ENCODE measurements around the gene PPIA.
"Not testable (repeated sequence)": the region's sequence is repeated elsewhere in the genome, so short reads cannot be mapped to it uniquely, and the experiment has no call there.

Gene PPIA

GRCh38 chr7:44764665-44765578 is 31.6 kb upstream of the PPIA start:
- no peak for DNase-seq

DNA sequence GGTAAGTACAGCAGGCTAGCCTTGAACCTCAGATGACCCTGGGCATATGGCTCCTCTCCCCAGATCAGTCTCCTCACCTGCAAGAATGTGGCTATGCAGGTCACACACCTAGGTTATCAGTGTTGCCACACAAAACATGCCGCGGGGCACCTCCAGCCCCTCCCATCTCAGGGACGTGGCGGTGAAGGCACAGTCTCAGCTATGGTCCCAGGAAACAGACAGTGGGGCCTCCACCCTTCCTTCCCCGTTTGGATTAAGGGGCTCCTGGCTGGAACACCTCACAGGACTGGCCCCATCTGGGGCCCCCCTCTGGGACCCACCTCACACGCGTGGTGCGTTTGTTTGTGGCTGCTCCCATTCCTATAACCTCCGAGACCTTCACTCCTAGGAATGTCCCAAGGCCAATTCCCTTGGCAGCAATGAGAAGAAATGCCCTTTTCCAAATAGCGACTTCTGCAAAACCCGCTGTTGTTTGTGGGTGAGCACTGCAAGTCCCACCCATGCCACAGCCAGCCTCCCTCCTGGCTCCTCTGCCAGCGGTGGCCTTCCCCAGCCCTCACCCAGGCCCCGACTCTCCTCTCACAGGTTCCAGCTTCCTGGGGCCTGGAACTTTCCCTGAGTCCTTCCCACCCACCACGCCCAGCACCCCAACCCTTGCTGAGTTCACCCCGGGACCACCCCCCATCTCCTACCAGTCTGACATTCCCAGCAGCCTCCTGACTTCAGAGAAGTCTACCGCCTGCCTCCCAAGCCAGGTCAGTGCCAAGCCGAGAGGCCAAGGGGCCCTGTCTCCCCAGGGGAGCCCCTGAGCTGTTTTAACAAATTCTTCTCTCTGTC is 30.7 kb upstream of the PPIA start:
- DNase-seq = no peak

DNA sequence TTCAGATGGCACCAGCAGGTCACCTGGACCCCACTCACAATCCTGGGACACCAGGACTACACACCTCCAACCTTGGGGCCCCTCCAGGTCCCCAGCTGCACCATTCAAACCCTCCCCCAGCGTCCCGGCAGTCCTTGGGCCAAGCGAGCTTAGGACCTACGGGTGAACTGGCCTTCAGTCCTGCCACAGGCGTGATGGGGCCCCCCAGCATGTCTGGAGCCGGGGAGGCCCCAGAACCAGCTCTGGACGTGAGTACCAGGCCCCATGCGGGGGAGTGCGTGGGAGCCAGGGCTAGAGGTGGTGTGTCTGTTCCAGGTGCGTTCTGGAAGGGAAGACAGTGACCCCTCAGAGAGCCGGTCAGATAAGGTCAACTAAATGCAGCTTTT is 30.1 kb upstream of the PPIA start:
- DNase-seq = no peak

DNA sequence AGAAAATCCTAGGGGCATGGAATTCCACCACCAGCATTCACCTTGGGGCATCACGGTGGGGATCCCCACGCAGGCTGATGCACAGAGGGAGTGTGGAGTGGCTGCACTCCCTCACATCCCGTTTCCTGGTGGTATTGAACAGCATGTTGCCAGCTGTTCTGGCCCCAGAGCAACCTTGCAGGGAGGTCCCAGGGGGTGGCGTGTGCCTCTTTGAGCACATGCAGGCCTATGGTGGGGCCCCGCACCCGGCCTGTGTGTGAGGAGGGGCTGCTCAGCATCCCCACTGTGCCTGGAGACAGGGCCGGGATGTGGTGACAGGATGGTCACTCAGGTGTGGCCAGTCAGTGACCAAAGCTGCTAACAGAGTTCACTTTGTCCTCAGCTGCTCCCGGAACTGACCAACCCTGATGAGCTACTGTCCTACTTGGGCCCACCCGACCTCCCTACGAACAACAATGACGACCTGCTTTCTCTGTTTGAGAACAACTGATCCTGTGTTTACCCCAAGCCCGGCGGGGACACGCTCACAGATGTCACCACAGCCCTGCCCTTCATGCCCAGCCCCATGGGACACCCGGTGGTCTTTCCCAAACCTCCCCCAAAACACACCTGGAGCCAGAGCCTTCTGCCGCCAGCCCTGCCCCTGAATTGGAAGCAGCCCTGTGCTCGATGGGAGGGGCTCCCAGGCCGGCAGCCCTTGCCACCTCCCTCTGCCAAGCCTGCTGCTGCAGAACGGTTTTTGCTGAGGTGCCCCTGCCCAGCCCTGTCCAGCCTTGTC is 29.2 kb upstream of the PPIA start:
- no peak for DNase-seq

DNA sequence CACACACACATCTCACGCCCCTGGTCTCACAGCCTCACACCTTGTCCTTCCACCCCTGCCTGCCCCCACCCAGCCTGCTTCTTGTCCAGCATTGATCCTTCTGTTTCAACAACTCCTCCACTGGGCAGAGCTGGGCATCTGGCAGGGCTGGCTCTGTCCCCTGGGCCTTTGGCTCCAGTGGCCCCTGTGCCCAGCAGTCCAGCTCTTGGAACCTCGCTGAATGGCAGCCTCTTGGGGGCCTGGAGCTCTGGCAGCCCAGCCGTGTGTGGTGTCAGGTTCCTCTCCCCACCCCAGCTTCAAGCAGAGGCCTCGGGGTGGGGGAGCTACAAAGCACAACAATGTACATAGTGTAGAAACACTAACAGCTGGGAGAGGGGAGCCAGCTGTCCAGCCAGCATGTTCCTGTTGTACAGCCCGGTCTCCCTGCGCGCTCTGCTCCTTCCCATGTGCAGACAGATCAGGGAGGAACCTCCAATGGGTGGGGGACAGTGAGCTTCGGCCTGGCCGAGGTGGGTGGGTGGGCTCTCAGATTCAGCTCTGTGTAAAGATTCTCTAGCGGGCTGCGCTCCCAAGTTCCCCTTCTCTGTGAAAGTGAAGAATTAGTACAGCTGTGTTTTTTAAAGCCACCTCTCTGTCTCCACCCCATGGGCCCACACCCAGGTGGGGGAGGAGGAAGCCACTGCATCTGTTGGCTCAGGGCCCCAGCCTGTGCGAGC is 28.4 kb upstream of the PPIA start:
- no peak for DNase-seq

DNA sequence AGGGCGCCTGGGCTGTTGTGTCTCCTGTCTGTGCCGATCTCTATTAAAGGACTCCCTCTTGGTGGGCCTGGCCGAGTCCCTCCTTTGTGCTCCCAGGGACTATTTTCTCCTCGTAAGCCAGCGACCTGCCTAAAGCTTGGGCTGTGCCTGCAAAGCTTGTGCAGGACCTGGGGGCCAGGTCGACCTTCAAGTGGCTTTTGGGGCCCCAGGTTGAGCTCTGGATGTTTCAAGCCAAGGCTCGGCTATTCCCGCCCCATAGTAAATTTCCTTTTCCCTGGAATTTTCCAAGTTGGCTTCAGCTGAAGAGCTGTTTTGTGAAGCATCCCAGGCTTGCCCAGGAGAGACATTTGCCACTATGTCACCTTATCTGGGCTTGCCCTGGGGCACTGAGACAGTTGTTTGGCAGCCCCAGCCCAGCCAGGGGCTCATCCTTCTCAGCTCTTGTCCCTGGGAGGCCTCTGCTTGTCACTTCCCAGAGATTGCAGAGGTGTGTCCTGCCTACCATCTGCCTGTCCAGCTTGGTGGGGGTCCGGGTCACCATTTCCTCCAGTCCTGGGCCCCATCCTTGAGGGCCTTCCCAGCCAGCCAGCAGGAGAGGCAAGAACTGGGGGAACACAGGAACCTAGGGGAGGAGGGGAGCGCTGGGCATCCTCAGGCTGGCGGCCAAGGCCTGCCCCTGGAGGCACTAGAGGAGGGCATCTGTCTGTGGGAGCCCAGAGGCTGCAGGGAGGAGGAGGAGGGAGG is 27.7 kb upstream of the PPIA start:
- no peak for DNase-seq

- no peak for DNase-seq
Measured at GRCh38 chr7:44769376-44769775, 27.1 kb upstream of the PPIA start.

GRCh38 chr7:44769776-44770294 is 26.6 kb upstream of the PPIA start:
- no peak for DNase-seq

DNA sequence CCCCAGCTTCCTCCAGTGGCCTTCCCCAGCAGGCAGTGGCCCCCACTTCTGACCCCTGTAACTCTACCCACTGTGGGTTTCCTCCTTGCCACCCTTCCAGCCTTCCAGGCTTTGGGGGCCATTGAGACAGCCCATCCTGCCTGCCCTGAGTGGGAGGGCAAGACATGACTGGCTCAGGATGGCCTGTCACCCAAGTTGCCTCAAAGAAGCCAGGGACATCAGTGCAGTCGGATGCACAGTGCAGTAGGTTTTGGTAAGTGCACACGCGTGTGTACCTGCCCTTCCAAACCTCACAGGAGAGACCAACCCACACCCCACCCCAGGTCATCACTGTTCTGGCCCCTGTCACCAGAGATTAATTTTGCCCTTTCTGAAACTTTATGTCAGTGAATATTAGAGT is 25.1 kb upstream of the PPIA start:
- no peak for DNase-seq

DNA sequence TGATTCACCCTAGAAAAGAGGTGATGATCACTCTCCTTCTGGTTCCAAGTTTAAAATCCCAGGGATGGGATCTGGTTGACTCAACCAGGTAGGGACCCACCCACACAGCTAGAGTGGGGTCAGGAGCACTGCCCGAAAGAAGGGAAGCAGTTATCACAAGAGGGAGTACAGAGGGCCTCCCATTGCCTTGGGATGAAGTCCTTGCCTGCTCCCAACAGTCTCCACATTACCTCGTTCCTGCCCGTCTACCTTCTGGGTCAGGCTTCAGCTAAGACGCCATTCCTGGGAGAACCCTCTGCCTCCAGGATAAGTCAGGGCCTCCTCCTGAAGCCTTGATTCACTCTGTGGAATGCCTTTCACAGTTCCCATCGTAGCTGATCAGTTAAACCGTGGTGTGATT is 24.0 kb upstream of the PPIA start:
- DNase-seq = no peak

GRCh38 chr7:44772867-44773266 is 23.6 kb upstream of the PPIA start:
- no peak for DNase-seq

DNA sequence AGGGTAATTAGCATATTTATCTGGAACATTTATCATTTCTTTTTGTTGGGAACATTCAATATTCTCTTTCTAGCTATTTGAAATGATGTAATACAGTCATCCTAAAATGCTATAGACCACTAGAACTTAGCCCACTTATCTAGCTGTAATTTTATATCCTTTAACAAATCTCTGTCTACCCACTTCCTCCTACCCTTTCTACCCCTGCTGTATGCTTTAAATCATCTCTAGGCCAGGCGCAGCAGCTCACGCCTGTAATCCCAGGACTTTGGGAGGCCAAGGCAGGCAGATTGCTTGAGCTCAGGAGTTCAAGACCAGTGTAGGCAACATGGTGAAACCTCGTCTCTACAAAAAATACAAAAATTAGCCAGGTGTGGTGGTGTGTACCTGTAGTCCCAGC is 22.0 kb upstream of the PPIA start:
- not testable (repeated sequence) for DNase-seq

DNA sequence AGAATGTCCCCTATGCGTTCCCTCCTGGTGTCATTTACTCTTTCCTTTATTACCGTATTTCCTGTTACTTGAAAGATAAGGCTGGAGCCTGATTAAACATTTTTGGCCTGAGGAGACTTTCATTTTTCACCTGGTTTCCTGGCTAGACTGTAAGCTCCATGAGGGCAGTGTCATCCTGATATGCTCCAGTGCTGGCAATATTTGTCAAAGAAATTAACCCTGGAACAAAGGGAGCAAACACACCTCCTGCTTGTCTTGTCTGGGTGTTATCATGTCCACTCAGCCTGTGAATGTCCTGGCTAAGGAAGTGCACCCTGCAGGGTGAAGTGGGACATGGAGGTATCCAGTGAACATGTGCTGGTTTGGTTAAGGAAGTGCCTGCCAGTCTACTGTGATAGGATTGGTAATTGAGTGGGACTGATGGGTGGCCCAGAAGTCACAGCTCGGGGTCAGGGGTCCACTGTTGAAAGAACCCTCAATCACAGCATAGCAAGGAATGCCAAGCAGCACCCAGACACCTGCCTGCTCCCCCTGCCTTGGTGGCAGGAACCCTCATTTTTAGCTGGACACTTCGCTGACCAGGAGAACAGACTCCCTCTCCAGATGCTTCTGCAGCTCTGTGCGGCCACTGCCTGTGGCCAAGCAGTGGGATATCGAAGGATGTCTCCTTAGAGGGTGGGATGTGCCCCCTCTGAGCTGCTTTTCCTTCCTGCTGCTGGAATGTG is 20.9 kb upstream of the PPIA start:
- no peak for DNase-seq

DNA sequence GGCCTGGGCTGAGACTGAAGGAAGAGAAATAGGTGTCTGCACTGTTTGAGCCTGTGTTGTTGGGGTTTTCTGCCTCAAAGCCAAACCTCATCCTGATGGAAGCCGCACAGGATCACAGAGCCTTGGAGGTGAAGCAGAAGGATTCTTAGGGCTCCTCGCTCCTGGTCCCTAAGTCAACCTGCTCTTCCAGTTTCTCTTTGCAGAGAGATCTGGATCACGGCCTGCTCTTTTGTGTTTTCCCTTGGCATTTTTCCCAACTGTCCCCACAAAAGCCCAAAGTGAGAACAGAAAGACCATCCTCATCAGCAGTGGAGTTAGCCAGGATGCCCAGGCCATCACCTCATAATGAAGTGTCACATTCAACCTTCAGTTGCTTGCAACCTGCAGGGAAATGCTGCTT is 20.3 kb upstream of the PPIA start:
- no peak for DNase-seq

DNA sequence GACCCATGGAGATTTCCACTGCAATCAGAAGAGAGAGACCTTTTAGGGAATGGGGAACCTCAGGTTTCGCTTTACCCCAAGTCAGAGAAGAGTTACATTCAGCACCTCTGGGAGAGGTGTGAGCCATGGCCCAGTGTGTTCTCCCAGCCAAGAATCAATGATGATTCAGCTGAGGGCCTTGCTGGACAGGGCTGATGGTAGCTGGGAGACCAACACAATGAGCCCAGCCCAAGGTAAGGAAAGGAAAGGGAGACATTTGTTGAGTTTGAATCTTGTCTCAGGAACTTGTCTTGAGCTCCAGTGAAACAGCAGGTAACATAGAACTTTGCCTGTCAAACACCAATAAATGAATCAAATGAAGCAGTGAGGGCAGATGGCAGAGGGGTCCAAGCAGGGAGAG is 14.0 kb upstream of the PPIA start:
- DNase-seq = no peak

GRCh38 chr7:44783407-44783806 is 13.1 kb upstream of the PPIA start:
- no peak for DNase-seq

DNA sequence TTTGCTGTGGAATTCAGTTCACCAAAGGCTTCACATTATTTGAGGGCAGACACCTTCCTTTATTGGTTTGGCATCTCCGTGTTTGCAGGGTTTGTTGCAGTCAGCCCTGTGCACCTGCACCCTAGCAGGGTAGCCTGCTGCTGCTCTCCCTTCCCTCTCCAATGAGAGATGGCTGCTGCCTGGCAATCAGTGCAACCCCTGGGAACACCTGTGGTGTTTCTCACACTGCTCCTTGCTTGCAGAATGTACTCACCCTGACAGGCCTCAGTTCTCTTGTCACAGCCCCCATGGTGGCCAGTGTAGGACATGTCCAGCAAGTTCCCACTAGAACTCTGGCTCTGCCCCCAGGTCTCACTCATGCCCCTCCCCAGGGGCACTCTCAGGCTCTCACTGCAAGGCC is 12.1 kb upstream of the PPIA start:
- no peak for DNase-seq

GRCh38 chr7:44785218-44785617 is 11.3 kb upstream of the PPIA start:
- not testable (repeated sequence) for DNase-seq

DNA sequence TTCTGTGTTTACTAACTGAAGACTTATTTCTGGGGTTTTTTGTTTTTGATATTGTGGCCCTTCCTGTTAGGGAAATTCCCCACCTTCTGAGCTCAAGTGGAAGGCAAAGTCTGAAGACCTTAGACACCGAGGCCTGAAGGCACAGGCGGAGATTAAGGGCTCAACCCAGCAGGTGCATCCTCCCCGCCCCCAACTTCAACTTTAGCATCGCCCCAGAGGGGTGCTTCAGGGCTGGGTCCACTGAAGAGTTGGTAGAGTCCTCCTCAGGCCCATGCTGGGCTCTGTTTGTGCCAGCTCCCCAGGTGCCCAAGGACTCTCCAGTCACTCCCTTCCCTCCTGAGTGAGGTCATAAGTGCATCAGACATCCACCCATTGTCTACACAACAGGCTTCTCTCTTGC is 9.4 kb upstream of the PPIA start:
- DNase-seq = no peak

GRCh38 chr7:44787762-44788161 is 8.7 kb upstream of the PPIA start:
- no peak for DNase-seq

- no peak for DNase-seq
Measured at GRCh38 chr7:44789990-44790389, 6.5 kb upstream of the PPIA start.

Measured in AML-193 (cell line).